HEK293T (cell line): ENCODE measurements around the gene TGFBR1.

Experiments used
- CTCF ChIA-PET: fragments of 350-600 bp; formaldehyde crosslinking; extraction: SDS; loops from one replicate; lab custom pipeline; 2021; ENCODE audit warnings: antibody characterized with exemption, inconsistent platforms; lab: Yijun Ruan, JAX
- POLR2A ChIA-PET: fragments of 350-600 bp; formaldehyde crosslinking; extraction: SDS; loops from one replicate; lab custom pipeline; 2020; ENCODE audit warnings: antibody characterized with exemption, inconsistent platforms; lab: Yijun Ruan, JAX
- DNase-seq: peaks from one replicate; pipeline ENCODE4 v3.0.0; 2012; ENCODE audit warnings: mixed read lengths; ENCODE audit errors: extremely low spot score
- ARNT ChIP-seq: fragments of 450-650 bp; IDR thresholded peaks from 2 replicates; pipeline ENCODE4 v1.6.1; 2017; ENCODE audit warnings: mild to moderate bottlenecking
- BHLHE40 ChIP-seq: fragments of 450-650 bp; IDR thresholded peaks from 2 replicates; pipeline ENCODE4 v1.6.1; 2016; ENCODE audit warnings: mild to moderate bottlenecking, moderate library complexity, borderline replicate concordance
- CTBP1 ChIP-seq: fragments of 450-650 bp; IDR thresholded peaks from 2 replicates; pipeline ENCODE4 v1.6.1; 2016; ENCODE audit warnings: borderline replicate concordance
- ELF4 ChIP-seq: fragments of 450-650 bp; IDR thresholded peaks from 2 replicates; pipeline ENCODE4 v1.6.1; 2017; ENCODE audit warnings: antibody characterized with exemption
- FOXA1 ChIP-seq: fragments of 450-650 bp; IDR thresholded peaks from 2 replicates; pipeline ENCODE4 v1.6.1; 2016; ENCODE audit warnings: mild to moderate bottlenecking
- FOXK2 ChIP-seq: fragments of 450-650 bp; IDR thresholded peaks from 2 replicates; pipeline ENCODE4 v1.6.1; 2016; ENCODE audit warnings: mild to moderate bottlenecking
- FOXM1 ChIP-seq: fragments of 450-650 bp; IDR thresholded peaks from 2 replicates; pipeline ENCODE4 v1.6.1; 2017; ENCODE audit warnings: mild to moderate bottlenecking, borderline replicate concordance
- HDGF ChIP-seq: fragments of 450-650 bp; IDR thresholded peaks from 2 replicates; pipeline ENCODE4 v1.6.1; 2017; ENCODE audit warnings: antibody characterized with exemption, borderline replicate concordance
- L3MBTL2 ChIP-seq: fragments of 450-650 bp; conservative IDR thresholded peaks from 2 replicates; pipeline ENCODE4 v1.6.1; 2016; ENCODE audit warnings: mild to moderate bottlenecking
- LEF1 ChIP-seq: fragments of 450-650 bp; IDR thresholded peaks from 2 replicates; pipeline ENCODE4 v1.6.1; 2017; ENCODE audit warnings: mild to moderate bottlenecking, borderline replicate concordance
- NFRKB ChIP-seq: fragments of 450-650 bp; IDR thresholded peaks from 2 replicates; pipeline ENCODE4 v1.6.1; 2016; ENCODE audit warnings: mild to moderate bottlenecking, moderate library complexity
- PKNOX1 ChIP-seq: fragments of 450-650 bp; IDR thresholded peaks from 2 replicates; pipeline ENCODE4 v1.6.1; 2016
- SP1 ChIP-seq: fragments of 450-650 bp; IDR thresholded peaks from 2 replicates; pipeline ENCODE4 v1.6.1; 2017
- SUZ12 ChIP-seq: fragments of 450-650 bp; IDR thresholded peaks from 2 replicates; pipeline ENCODE4 v1.6.1; 2016; ENCODE audit warnings: mild to moderate bottlenecking
- TARDBP ChIP-seq: fragments of 450-650 bp; IDR thresholded peaks from 2 replicates; pipeline ENCODE4 v1.6.1; 2016
- ZNF384 ChIP-seq: fragments of 450-650 bp; IDR thresholded peaks from 2 replicates; pipeline ENCODE4 v1.6.1; 2016

The TGFBR1 gene

DNA sequence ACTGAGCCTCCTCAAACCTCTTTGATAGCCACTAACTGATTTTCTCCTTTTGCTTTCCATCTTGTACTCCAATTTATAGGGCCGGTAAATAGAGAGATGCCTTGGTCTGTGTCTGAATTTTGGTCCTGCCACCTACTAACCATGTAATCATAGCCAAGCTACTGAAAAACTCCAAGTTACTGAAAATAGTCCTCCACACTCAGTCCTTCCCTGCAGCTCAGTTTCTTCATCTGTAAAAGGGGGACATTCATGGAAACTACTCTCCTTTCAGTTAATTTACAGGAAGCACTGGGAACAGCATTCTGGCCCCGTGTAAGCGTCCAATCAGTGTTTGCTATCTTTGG, 30.0 kb upstream of the TGFBR1 start:
- TF ChIP-seq CTBP1, result no peak
- TF ChIP-seq FOXA1, result no peak
- TF ChIP-seq ELF4, result no peak
- TF ChIP-seq FOXM1, result no peak
- TF ChIP-seq L3MBTL2, result no peak
- TF ChIP-seq ARNT, result no peak
- no peak for TF ChIP-seq ZNF384
- TF ChIP-seq SP1, result no peak
- POLR2A ChIA-PET, result no interaction called here
- CTCF ChIA-PET, result no interaction called here
- DNase-seq, result no peak

DNA sequence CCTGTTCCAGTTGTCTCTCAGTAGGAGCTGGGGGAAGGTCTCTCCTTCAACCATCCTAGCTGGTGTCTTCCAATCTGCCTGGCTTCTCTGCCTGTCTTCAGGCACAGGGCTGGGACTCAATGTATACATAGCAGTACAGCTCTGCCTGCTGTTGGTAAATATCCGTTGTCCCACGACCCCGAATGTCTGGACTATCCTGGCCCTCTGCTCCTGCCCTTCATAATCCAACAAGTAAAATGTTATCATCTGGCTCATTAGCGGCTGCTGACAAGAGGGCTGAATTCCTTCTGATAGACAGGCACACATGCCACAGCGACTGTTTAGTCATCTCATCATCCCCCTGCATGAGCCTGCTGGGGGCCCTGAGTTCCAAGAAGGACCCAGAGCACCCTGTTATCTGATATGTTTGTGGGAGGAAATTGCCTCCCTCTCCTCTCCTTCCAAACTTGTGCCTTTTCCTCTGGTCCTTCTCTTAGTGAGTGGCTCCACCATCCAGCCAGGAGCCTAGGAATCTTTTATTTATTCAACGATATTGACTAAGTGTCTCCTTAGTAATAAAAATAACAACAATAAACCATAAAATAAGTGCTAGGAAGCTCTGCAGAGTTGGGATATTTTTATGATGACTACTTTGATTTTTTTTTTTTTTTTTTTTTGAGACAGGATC, 29.5 kb upstream of the TGFBR1 start:
- no peak for TF ChIP-seq ZNF384
- no peak for TF ChIP-seq FOXK2
- TF ChIP-seq BHLHE40, result no peak
- TF ChIP-seq FOXA1, result no peak
- TF ChIP-seq LEF1, result no peak
- TF ChIP-seq PKNOX1, result no peak
- no peak for TF ChIP-seq NFRKB
- ChIA-PET CTCF (no interaction called here), POLR2A (no interaction called here)
- DNase-seq, result no peak

DNA sequence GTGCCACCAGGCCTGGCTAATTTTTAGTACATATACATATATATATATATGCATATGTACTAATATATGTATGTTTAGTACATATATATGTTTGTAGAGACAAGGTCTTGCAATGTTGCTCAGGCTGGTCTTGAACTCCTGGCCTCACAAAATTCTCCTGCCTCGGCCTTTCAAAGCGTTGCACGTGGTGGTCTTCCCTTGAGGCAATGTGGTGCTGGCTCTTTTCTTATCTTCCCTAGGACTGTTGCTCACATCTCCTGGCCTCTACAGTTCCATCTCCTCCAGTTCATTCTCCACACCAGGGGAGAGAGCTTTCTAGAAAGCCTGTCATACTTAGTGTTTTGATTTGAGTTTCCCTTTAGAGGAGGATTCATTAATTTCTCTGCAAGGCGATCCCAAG, 28.9 kb upstream of the TGFBR1 start:
- TF ChIP-seq NFRKB (no peak), FOXA1 (no peak), HDGF (no peak), LEF1 (no peak), SUZ12 (no peak), SP1 (no peak), FOXK2 (no peak)
- ChIA-PET POLR2A (no interaction called here), CTCF (no interaction called here)
- no peak for DNase-seq

- no peak for TF ChIP-seq FOXK2
- TF ChIP-seq L3MBTL2, result no peak
- no peak for TF ChIP-seq HDGF
- no peak for TF ChIP-seq ARNT
- TF ChIP-seq NFRKB, result no peak
- no peak for TF ChIP-seq SUZ12
- no peak for TF ChIP-seq TARDBP
- ChIA-PET POLR2A (no interaction called here), CTCF (no interaction called here)
- no peak for DNase-seq
These were observed 28.3 kb upstream of the TGFBR1 start for GRCh38 chr9:99076483-99077171.

DNA sequence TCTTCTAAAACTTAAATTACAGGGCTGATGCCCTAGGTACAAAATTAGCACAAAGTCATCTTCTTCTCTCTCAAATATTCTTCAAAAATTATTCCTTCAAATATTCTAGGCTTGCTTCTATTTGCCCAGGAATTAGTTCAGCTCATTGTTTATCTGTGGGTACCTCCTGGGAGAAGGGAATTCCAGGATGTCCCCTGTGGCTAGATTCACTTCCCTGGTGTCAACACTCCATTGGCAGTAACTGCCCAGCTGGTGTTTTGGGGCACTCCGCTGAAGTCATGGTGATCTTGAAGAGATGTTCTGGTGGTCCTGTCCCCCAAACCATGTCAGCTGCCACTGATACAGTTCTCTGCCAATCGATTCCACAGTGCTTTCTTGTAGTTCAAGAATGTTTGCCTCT, 26.2 kb upstream of the TGFBR1 start:
- POLR2A ChIA-PET, result no interaction called here
- CTCF ChIA-PET, result interaction anchor here (1.3 kb wide), 1 partner anchor 14 kb away, joined by 3 read pairs; no protein-coding TSS in a partner anchor
- no peak for TF ChIP-seq ARNT
- TF ChIP-seq FOXK2, result no peak
- no peak for TF ChIP-seq SUZ12
- TF ChIP-seq L3MBTL2, result no peak
- TF ChIP-seq ZNF384, result no peak
- no peak for TF ChIP-seq HDGF
- no peak for TF ChIP-seq SP1
- no peak for DNase-seq

- TF ChIP-seq FOXA1 (no peak), HDGF (no peak), BHLHE40 (no peak), L3MBTL2 (no peak), FOXK2 (no peak), TARDBP (no peak), SUZ12 (no peak), ARNT (no peak), SP1 (no peak)
- CTCF ChIA-PET, result no interaction called here
- DNase-seq, result no peak
- POLR2A ChIA-PET, result no interaction called here
These were observed 25.4 kb upstream of the TGFBR1 start for GRCh38 chr9:99079542-99079941.

- ChIA-PET POLR2A (no interaction called here), CTCF (interaction anchor here (0.5 to 0.6 kb wide), 2 partner anchors 15 to 149 kb away, joined by 3 read pairs; no protein-coding TSS in a partner anchor)
These were observed 21.9 kb upstream of the TGFBR1 start for GRCh38 chr9:99083051-99083450.

More at GRCh38 chr9:99083051-99083450, 21.9 kb upstream of the TGFBR1 start:
- TF ChIP-seq LEF1 (no peak), NFRKB (no peak), HDGF (no peak), PKNOX1 (no peak), BHLHE40 (no peak), FOXM1 (no peak), FOXA1 (no peak), SUZ12 (no peak), ARNT (no peak), L3MBTL2 (no peak), CTBP1 (no peak), FOXK2 (no peak), ZNF384 (no peak)
- no peak for DNase-seq
